Karpas-422 (cell line): ENCODE measurements around the gene HPSE. TPM values are rescaled to one million over a fixed set of nuclear protein-coding genes. Genes with fewer than 3 reads are reported as not detected.
"Not testable (repeated sequence)": the region's sequence is repeated elsewhere in the genome, so short reads cannot be mapped to it uniquely, and the experiment has no call there.

Source experiments
- DNase-seq: peaks from one replicate; pipeline ENCODE4 v3.0.0-alpha.2; 2015
- H2AFZ ChIP-seq: fragments of 200-600 bp; sonication (generic); 2 replicates; pipeline ENCODE4 v1.6.1; 2014; ENCODE audit warnings: antibody characterized with exemption, low read length, mixed read lengths
- H3K27ac ChIP-seq: fragments of 200-600 bp; sonication (generic); 2 replicates; pipeline ENCODE4 v1.5.1; 2014; ENCODE audit warnings: mild to moderate bottlenecking, low read length, moderate library complexity
- H3K27me3 ChIP-seq: fragments of 200-600 bp; sonication (generic); 2 replicates; pipeline ENCODE4 v1.6.1; 2014; ENCODE audit warnings: low read length, mixed read lengths
- H3K36me3 ChIP-seq: fragments of 200-600 bp; sonication (generic); 2 replicates; pipeline ENCODE4 v1.6.1; 2014; ENCODE audit warnings: low read length, mixed read lengths; ENCODE audit not compliant: insufficient read depth
- H3K4me1 ChIP-seq: fragments of 200-600 bp; sonication (generic); 2 replicates; pipeline ENCODE4 v1.6.1; 2014; ENCODE audit warnings: mild to moderate bottlenecking, low read length, mixed read lengths
- H3K4me2 ChIP-seq: fragments of 200-600 bp; sonication (generic); 2 replicates; pipeline ENCODE4 v1.6.1; 2014; ENCODE audit warnings: low read length, low read depth, mild to moderate bottlenecking; ENCODE audit not compliant: poor library complexity, severe bottlenecking
- H3K4me3 ChIP-seq: fragments of 200-600 bp; sonication (generic); 2 replicates; pipeline ENCODE4 v1.5.1; 2014; ENCODE audit warnings: mild to moderate bottlenecking, antibody characterized with exemption, low read length, mixed read lengths
- H3K79me2 ChIP-seq: fragments of 200-600 bp; sonication (generic); 2 replicates; pipeline ENCODE4 v1.6.1; 2014; ENCODE audit warnings: mild to moderate bottlenecking, low read length, mixed read lengths
- H3K9ac ChIP-seq: fragments of 200-600 bp; sonication (generic); 2 replicates; pipeline ENCODE4 v1.6.0; 2014; ENCODE audit warnings: low read length
- H3K9me2 ChIP-seq: fragments of 200-600 bp; sonication (generic), shearing (Covaris generic); replicated peaks from 2 replicates; pipeline ENCODE4 v1.6.0; 2014; ENCODE audit warnings: mild to moderate bottlenecking, low read length, moderate library complexity; ENCODE audit not compliant: insufficient read depth
- H3K9me3 ChIP-seq: fragments of 300-700, 200-600 bp; sonication (generic); 2 replicates; pipeline ENCODE4 v1.6.1; 2014; ENCODE audit warnings: low read length, mixed read lengths
- H4K20me1 ChIP-seq: fragments of 200-600 bp; sonication (generic); 2 replicates; pipeline ENCODE4 v1.6.1; 2014; ENCODE audit warnings: mild to moderate bottlenecking, antibody characterized with exemption, low read length, low read depth; ENCODE audit not compliant: insufficient read depth
- total RNA-seq: library from RNA; depleted of rRNA; stranded (reverse); fragments of >200 nt; shearing (Covaris generic); gene quantifications from 2 replicates; pipeline ENCODE4 v1.2.3, GENCODE V29; 2014; ENCODE audit warnings: low replicate concordance

Gene HPSE
- total RNA-seq, 1 experiment from 2014 or later = 0.15 TPM

- H3K4me3 ChIP-seq = no peak overlapping the region
These were observed 6.0 kb downstream of the HPSE start for GRCh38 chr4:83328521-83329187.

GRCh38 chr4:83326546-83326945 is 8.1 kb downstream of the HPSE start:
- Histone ChIP-seq H3K9ac (no peak overlapping the region), H3K27ac (no peak overlapping the region), H3K4me2 (no peak overlapping the region), H3K79me2 (no peaks in the 10 kb centered on the region), H3K4me3 (no peak overlapping the region), H3K4me1 (no peaks in the 10 kb centered on the region), H3K9me2 (no peaks in the 10 kb centered on the region), H3K27me3 (no peaks in the 10 kb centered on the region), H3K9me3 (no peaks in the 10 kb centered on the region), H3K36me3 (no peaks in the 10 kb centered on the region), H4K20me1 (no peaks in the 10 kb centered on the region), H2AFZ (no peak overlapping the region)
- DNase-seq = no peak

More at GRCh38 chr4:83328521-83329187, 6.0 kb downstream of the HPSE start:
- Histone ChIP-seq H3K4me2 (no peak overlapping the region), H3K4me1 (no peaks in the 10 kb centered on the region), H2AFZ (no peak overlapping the region), H3K27ac (no peak overlapping the region), H3K79me2 (no peaks in the 10 kb centered on the region), H3K36me3 (no peaks in the 10 kb centered on the region), H3K9me3 (no peaks in the 10 kb centered on the region), H4K20me1 (no peaks in the 10 kb centered on the region), H3K9me2 (no peaks in the 10 kb centered on the region), H3K9ac (no peak overlapping the region), H3K27me3 (no peaks in the 10 kb centered on the region)
- DNase-seq = peak; percentile 46

GRCh38 chr4:83325306-83325705 is 9.3 kb downstream of the HPSE start:
- not testable (repeated sequence) for H3K27me3 ChIP-seq, DNase-seq, H2AFZ ChIP-seq, H3K4me3 ChIP-seq, H3K79me2 ChIP-seq, H3K9me2 ChIP-seq, H3K4me2 ChIP-seq, H4K20me1 ChIP-seq, H3K9me3 ChIP-seq, H3K9ac ChIP-seq, H3K4me1 ChIP-seq, H3K36me3 ChIP-seq, H3K27ac ChIP-seq

GRCh38 chr4:83323136-83323535 is 11.5 kb downstream of the HPSE start:
- H3K79me2 ChIP-seq = no peaks in the 10 kb centered on the region
- H3K27me3 ChIP-seq = no peaks in the 10 kb centered on the region
- H3K9ac ChIP-seq = no peak overlapping the region
- no peaks in the 10 kb centered on the region for H3K9me2 ChIP-seq
- no peaks in the 10 kb centered on the region for H3K36me3 ChIP-seq
- no peaks in the 10 kb centered on the region for H4K20me1 ChIP-seq
- H2AFZ ChIP-seq = no peak overlapping the region
- no peaks in the 10 kb centered on the region for H3K4me1 ChIP-seq
- no peak overlapping the region for H3K4me2 ChIP-seq
- no peak overlapping the region for H3K4me3 ChIP-seq
- no peaks in the 10 kb centered on the region for H3K9me3 ChIP-seq
- H3K27ac ChIP-seq = no peak overlapping the region
- no peak for DNase-seq

GRCh38 chr4:83320548-83320947 is 14.1 kb downstream of the HPSE start:
- DNase-seq = no peak
- no peaks in the 10 kb centered on the region for H4K20me1 ChIP-seq

GRCh38 chr4:83318666-83319065 is 16.0 kb downstream of the HPSE start:
- Histone ChIP-seq H2AFZ (no peak overlapping the region), H3K9ac (no peak overlapping the region), H4K20me1 (no peaks in the 10 kb centered on the region), H3K27me3 (no peaks in the 10 kb centered on the region), H3K9me3 (no peaks in the 10 kb centered on the region), H3K4me1 (no peaks in the 10 kb centered on the region), H3K4me2 (no peak overlapping the region), H3K27ac (no peak overlapping the region), H3K4me3 (no peak overlapping the region), H3K36me3 (no peaks in the 10 kb centered on the region), H3K9me2 (no peaks in the 10 kb centered on the region), H3K79me2 (no peaks in the 10 kb centered on the region)
- no peak for DNase-seq

More at GRCh38 chr4:83320548-83320947, 14.1 kb downstream of the HPSE start:
- H3K27me3 ChIP-seq = no peaks in the 10 kb centered on the region
- H3K27ac ChIP-seq = no peak overlapping the region
- H3K9me3 ChIP-seq = no peaks in the 10 kb centered on the region
- H3K79me2 ChIP-seq = no peaks in the 10 kb centered on the region
- no peak overlapping the region for H3K4me3 ChIP-seq
- H3K4me1 ChIP-seq = no peaks in the 10 kb centered on the region
- H3K36me3 ChIP-seq = no peaks in the 10 kb centered on the region
- H3K9ac ChIP-seq = no peak overlapping the region
- H3K4me2 ChIP-seq = no peak overlapping the region
- H3K9me2 ChIP-seq = no peaks in the 10 kb centered on the region
- H2AFZ ChIP-seq = no peak overlapping the region

GRCh38 chr4:83317671-83318070 is 17.0 kb downstream of the HPSE start:
- no peak for DNase-seq
- H3K4me1 ChIP-seq = no peaks in the 10 kb centered on the region
- no peaks in the 10 kb centered on the region for H3K79me2 ChIP-seq
- H2AFZ ChIP-seq = no peak overlapping the region
- H3K9me2 ChIP-seq = no peaks in the 10 kb centered on the region
- no peak overlapping the region for H3K27ac ChIP-seq
- no peaks in the 10 kb centered on the region for H3K27me3 ChIP-seq
- no peak overlapping the region for H3K4me3 ChIP-seq
- no peak overlapping the region for H3K4me2 ChIP-seq
- no peaks in the 10 kb centered on the region for H3K36me3 ChIP-seq
- no peaks in the 10 kb centered on the region for H3K9me3 ChIP-seq
- no peak overlapping the region for H3K9ac ChIP-seq
- no peaks in the 10 kb centered on the region for H4K20me1 ChIP-seq

- H3K36me3 ChIP-seq = no peaks in the 10 kb centered on the region
- no peak overlapping the region for H3K9ac ChIP-seq
- H3K79me2 ChIP-seq = no peaks in the 10 kb centered on the region
- H3K4me1 ChIP-seq = no peaks in the 10 kb centered on the region
- no peaks in the 10 kb centered on the region for H4K20me1 ChIP-seq
- H3K9me2 ChIP-seq = no peaks in the 10 kb centered on the region
- no peak overlapping the region for H3K27ac ChIP-seq
- H3K4me3 ChIP-seq = no peak overlapping the region
- H3K9me3 ChIP-seq = no peaks in the 10 kb centered on the region
- no peak overlapping the region for H3K4me2 ChIP-seq
- no peak overlapping the region for H2AFZ ChIP-seq
- no peak for DNase-seq
- no peaks in the 10 kb centered on the region for H3K27me3 ChIP-seq
These were observed 18.0 kb downstream of the HPSE start for GRCh38 chr4:83316459-83317165.
